HG03095 (cell line): ENCODE data around the gene CCSER2.
"Not testable (repeated sequence)": the region's sequence is repeated elsewhere in the genome, so short reads cannot be mapped to it uniquely, and the experiment has no call there.

Experiments
- ATAC-seq: cut with Tn5 transposase; IDR thresholded peaks from one replicate; pipeline ENCODE4 v1.9.1; 2021; ENCODE audit warnings: moderate library complexity; ENCODE audit not compliant: unreplicated experiment

CCSER2 gene

DNA sequence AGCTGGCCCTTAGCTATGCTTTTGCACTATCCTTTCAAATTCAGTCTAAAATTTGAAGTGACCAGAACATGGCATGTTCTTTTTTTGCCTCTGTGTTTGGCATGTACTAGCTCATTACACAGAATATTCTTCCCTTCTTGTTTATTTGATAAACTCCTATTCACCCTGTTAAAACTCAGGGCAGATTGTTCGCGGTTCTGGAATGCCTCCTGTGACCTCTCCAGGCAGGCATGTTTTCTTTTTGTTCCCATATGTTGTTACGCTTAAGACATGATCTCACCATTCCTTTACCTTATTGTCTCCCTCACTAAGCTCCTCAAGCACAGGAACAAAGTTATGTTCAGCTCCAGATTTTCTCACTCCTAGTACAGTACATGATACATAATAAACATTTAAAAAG is 181.7 kb downstream of the CCSER2 start:
- ATAC-seq, result no peak

- ATAC-seq, result no peak
Measured at GRCh38 chr10:84511106-84511505, 182.7 kb downstream of the CCSER2 start.

GRCh38 chr10:84511709-84512285 is 183.4 kb downstream of the CCSER2 start:
- no peak for ATAC-seq

DNA sequence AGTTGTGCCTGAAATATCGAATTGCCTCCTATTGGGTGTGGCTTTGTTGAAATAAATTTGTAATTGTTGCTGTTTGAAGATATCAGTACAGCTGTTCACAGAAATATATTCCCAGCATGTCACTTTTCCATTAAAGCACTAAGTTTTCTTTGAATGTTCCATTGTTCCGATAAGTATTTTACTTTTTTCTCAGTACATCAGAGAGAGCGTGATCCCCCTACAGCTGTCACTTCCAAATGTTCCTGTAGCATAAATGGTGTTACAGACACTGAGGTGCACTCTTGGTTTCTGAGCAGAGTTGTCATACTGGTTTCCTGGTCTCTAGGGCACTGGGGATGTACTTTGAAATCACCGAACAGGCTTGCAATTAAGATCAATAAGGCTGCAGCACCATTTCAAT is 189.2 kb downstream of the CCSER2 start:
- ATAC-seq, result no peak

- no peak for ATAC-seq
Measured at GRCh38 chr10:84519235-84519634, 190.8 kb downstream of the CCSER2 start.

DNA sequence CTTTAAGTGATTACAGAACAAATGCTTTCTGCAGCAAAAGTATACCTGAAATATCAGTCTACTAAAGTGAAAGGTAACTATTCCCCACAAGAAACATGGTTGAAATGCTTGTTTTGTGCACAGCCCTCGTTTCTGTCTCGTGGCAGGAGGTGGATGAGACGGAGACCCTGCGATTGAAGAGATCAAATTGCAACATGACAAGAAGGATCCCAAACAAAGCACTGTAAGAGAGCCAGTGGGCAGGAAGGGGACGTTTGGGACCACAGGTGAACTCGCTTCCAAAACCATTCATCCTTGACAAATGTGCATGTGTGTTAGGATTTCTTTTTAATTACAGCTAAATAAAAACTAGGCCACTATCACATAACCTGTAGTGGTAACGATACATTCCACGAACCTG is 192.6 kb downstream of the CCSER2 start:
- no peak for ATAC-seq

DNA sequence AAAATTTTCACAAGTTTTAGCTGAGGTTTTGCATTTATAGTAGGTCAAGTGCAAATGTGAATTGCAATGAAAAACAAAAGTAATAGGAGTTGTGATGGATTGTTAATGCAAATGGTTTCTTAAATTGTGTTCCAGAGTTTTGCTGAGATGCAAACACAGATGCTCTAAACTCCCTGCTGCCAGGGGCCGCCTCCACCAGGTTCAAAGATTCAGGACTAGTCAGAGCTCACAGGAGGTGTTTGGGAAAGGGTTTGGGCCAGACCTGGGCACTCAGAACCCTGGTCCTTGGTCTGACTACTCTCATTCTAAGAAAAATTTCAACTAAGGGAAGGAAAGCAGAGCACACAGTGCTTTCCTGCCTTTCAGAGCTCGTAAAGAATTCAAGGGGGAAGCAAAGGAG is 193.1 kb downstream of the CCSER2 start:
- no peak for ATAC-seq

DNA sequence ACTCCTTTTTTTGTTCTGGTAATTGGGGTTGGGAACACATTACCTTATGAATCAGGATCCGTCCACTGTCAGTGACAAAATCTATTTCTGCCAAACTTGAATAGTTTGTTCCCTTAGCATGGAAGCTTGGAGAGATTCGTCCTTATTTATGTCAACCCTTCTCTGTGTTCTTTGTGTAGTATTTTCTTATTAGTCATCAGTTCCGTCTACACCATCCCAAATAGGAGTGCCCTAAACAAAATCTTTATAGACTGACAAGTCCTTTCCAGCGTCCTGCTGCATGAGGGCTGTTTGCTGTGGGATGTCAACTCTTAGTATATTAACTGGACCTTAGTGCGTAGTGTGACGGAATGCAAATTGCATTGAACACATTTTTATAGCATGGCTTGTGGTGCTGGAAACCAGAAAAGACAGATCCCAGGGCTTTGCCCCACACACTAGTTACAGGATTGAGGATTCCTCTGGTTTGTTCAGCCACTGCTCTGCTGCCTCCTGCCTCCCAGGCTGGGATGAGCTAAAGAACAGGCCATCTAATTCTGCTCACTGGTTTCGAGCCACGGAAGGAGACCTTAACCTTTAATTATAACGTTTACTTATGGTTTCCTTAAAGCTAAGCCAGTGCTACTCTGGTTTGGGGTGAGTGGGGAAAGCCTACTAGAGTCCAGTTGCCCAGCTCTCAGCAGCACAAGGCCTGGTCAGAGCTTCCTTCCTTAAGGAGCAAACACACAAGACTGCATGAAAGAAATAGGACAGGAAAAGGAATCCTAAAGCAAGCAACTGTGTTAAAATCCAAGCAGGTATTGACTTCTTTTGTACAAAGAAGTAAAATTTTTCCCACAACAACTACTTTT is 194.4 kb downstream of the CCSER2 start:
- no peak for ATAC-seq

DNA sequence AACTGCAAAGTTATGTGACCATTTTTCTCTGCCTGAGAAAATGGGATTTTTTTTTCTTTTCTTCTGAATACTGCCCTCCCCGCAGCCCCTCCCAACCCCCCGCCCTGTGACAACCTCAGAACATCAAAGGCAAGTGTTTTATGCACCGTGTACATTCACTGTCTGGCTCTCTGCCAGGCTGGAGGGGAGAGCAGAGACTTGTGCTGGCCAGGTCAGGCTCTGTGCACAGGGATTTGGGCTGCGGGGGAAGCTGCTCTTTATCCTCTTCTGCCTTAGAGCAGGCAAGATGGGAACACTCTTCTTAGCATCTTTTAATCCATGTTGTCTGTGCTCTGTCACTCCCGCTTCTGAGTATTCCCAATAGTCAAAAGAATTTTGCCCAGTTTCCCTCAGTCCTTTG is 195.1 kb downstream of the CCSER2 start:
- no peak for ATAC-seq

- ATAC-seq, result no peak
Measured at GRCh38 chr10:84524435-84524834, 196.0 kb downstream of the CCSER2 start.

DNA sequence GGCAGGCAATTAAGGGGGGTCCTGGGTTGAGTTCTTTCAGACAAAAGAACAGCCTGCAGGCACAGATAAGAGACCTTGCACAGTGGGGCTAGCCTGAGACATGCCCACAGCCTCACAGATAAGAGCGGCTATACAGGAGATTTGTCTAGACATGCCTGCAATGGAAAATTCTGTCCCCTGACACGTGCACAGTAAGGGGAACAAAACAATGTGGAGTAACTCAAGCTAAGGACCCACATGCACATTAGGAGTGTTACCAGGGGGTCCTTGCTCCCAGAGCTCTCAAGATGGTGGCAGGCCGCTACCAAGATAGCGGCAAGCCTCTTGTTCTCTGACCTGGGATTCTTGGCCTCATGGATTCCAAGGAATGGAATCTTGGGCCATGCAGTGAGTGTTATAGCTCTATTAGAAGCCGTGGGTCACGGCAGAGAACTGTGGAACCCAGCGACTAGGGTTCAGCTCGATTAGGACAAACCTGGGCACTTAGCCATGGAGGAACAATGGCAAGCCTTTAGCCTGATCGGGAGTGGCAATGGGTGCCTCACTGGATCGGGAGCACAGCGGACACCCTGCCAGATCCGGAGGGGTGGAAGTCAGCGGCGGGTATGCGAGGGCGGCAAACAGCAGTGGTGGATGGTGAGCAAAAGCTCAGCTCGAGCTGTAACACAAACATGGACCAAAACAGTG is 196.9 kb downstream of the CCSER2 start:
- no peak for ATAC-seq

GRCh38 chr10:84525807-84526182 is 197.4 kb downstream of the CCSER2 start:
- not testable (repeated sequence) for ATAC-seq

DNA sequence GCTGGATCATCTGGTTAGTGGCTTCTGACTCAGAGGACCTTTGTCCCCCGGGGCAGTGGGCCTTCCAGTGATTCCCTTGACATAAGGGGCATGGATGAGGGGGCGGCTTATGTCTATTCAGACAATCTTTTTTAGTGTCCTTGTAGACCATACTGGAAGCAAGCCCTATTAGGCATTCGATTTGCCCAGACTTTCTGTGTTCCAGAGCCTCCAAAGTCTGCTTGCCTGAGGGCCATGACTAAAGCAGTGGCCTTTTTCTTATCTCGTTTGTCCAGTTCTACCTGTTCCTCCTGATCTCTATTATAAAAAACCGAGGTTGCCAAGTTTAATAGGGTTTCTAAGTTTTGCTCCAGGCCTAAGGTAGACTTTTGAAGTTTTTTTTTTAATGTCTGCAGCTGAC is 199.0 kb downstream of the CCSER2 start:
- not testable (repeated sequence) for ATAC-seq

DNA sequence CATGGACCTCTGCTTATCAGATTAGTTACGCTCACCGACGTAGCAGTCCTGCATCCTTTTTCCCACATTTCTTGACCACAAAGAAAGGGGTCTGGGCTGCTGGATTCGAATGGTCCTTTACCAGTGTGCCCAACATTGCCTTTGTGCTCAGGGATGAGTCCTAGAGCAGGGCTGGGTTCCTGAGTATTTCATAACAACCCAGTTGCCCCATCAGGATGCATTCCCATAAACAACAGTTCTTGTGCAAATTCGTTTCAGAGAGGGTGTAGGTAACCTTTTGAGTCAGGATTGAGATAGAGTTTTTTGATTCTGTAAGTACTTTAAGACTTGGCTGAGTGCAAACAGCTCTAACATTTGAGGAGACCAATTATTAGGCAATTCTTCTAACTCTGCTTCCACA is 200.1 kb downstream of the CCSER2 start:
- not testable (repeated sequence) for ATAC-seq

DNA sequence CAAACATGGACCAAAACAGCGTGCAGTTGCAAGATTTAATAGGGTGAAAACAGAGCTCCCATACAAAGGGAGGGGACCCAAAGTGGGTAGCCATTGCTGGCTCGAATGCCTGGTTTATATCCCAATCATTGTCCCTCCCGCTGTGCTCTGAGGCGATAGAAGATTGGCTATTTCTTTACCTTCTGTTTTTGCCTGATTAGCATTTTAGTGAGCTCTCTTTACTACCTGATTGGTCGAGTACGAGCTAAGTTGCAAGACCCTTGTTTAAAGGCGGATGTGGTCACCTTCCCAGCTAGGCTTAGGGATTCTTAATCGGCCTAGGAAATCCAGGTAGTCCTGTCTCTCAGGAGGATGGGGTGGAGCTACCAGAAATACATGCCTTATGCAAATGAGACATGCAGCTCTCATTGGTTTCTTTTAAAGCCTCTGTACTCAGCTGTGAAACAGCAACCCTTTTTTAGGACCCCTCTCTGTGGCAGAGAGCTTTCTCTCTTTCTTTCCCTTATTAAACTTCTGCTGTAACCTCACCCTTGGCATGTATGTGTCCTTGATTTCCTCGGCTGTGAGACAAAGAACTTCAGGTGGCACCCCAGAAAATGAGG is 202.4 kb downstream of the CCSER2 start:
- ATAC-seq, result no peak

- ATAC-seq, result no peak
Measured at GRCh38 chr10:84531396-84531795, 203.0 kb downstream of the CCSER2 start.

DNA sequence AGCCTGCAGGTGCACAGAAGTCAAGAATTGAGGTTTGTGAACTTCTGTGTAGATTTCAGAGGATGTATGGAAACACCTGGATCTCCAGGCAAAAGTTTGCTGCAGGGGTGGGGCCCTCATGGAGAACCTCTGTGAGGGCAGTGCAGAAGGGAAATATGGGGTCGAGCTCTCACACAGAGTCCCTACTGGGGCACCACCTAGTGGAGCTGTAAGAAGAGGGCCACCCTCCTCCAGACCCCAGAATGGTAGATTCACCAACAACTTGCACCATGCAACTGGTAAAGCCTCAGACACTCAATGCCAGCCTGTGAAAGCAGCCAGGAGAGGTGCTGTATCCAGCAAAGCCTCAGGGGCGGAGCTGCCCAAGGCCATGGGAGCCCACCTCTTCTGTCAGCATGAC is 205.8 kb downstream of the CCSER2 start:
- no peak for ATAC-seq

- peak; percentile 73 for ATAC-seq
Measured at GRCh38 chr10:84537447-84537931, 209.1 kb downstream of the CCSER2 start.

GRCh38 chr10:84538036-84538435 is 209.6 kb downstream of the CCSER2 start:
- no peak for ATAC-seq

DNA sequence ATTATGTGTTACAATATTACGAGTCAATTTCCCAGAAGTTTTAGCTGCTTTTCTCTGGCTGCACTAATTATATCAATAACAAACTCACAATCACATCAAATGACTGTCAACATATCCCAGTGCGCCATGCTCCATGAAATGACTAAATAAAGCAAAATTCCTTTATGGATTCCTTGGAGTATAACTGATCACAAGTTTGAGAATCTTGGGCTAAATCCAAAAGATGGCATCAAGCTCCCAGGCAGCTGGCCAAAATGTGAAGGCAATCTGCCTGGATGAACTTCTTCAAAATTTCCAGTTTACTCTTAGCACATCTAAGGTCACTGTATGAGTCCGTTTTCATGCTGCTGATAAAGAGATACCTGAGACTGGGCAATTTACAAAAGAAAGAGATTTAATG is 210.8 kb downstream of the CCSER2 start:
- no peak for ATAC-seq

DNA sequence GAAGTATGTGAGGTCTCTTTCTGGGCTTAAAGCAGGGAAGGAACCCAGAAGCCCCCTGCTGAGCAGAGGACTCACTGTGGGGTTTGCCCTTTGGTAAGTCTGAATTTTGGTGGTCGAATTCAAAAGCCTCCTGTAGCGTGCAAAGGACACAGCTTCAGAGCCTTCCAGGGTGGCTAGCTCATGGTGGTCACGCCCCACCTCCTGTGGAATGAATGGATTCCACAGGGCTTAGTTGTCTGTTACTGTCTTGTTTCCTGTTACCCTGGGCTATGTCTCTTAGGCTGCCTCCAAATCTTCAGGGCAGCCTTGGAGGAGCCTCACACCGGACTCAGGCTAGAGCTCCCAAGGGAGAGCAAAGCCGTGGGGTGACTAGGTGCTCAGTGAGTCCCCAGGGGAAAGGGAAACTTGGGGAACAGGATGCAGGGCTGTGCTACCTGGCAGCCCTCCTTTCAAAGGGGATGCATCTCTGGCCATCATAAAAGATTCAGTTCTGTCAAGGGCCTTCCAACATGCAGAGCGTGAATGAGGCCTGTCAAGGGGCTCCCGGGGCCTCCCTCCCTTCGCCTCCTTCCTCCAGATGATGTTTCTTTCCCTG is 211.7 kb downstream of the CCSER2 start:
- ATAC-seq, result peak; percentile 10
